A673 (cell line): ENCODE measurements around the gene SCGB1D2.

Experiments used
- CTCF ChIP-seq: fragments of 300-800, 200-600 bp; sonication (generic); conservative IDR thresholded peaks from 2 replicates; pipeline ENCODE4 v1.5.1; 2017; ENCODE audit warnings: low read depth, mild to moderate bottlenecking, antibody characterized with exemption, low read length, moderate library complexity, mixed read lengths
- EZH2 ChIP-seq: fragments of 200-600 bp; sonication (generic); IDR thresholded peaks from 2 replicates; pipeline ENCODE4 v1.6.1; 2017; ENCODE audit warnings: borderline replicate concordance, low read depth, mild to moderate bottlenecking, mixed read lengths, antibody characterized with exemption, low read length; ENCODE audit not compliant: poor library complexity, severe bottlenecking

GRCh38 chr11:62267576-62267975 is 25.5 kb downstream of the SCGB1D2 start:
- no peak for TF ChIP-seq EZH2
- TF ChIP-seq CTCF: no peak
